Upper lobe of left lung (tissue), 4 donors: ENCODE data around the gene ACP7.

Source experiments
- CTCF ChIP-seq, 6 experiments: fragments of 450-650 bp in 4 of 6; fragments of 200-600 bp in 2 of 6; sonication (generic) in 2 of 6; IDR thresholded peaks; one replicate each; pipeline ENCODE4 v1.5.1; 2016 to 2019; ENCODE audit warnings: antibody characterized with exemption in 6 of 6
- EP300 ChIP-seq, 4 donors: sonication (generic); formaldehyde crosslinking; IDR thresholded peaks; one replicate each; pipeline ENCODE4 v1.5.1; 2017; ENCODE audit warnings: antibody characterized with exemption in 4 of 4, control low read depth in 2 of 4
- POLR2A ChIP-seq, 4 donors: fragments of 450-650 bp; IDR thresholded peaks; one replicate each; pipeline ENCODE4 v1.5.1; 2016 to 2017; ENCODE audit warnings: antibody characterized with exemption in 4 of 4, mild to moderate bottlenecking in 2 of 4

DNA sequence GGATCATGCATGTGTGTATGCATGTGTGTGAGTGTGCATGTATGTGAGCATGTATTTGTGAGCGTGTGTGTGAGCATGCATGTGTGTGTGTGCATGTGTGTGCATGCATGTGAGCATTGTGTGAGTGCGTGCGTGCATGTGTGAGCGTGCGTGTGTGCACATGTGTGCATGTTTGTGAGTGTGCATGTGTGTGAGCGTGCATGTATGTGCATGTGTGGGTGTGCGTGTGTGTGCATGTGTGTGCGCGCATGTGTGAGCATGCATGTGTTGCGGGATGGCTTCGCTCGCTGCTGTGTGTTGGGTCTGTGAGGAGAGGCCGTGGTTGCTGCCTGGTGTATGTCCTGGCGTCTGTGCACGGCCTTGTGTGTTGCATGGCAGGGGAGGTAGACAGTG, 73.8 kb downstream of the ACP7 start:
- no peak for TF ChIP-seq POLR2A (IDR thresholded peaks at IDR 0.05)
- no peak for TF ChIP-seq CTCF (IDR thresholded peaks at IDR 0.05)
- no peak for TF ChIP-seq EP300 (IDR thresholded peaks at IDR 0.05)
